Islet precursor cell (in vitro differentiated cells): ENCODE measurements around the gene IER3.

ENCODE experiments used
- DNase-seq: peaks from one replicate; pipeline ENCODE4 v3.0.0-alpha.2; 2018

The IER3 gene

GRCh38 chr6:30744054-30744805 is at the start of gene IER3:
Gene IER3 (minus strand): TSS chr6:30744547. CDS start chr6:30744518, 29 bp downstream.
- DNase-seq: peak; percentile 97

GRCh38 chr6:30793521-30794194 is 49.3 kb upstream of the IER3 start:
- DNase-seq: no peak

- DNase-seq: no peak
These were observed 48.4 kb upstream of the IER3 start for GRCh38 chr6:30792786-30793185.

GRCh38 chr6:30790724-30791383 is 46.5 kb upstream of the IER3 start:
- DNase-seq: no peak

GRCh38 chr6:30789606-30790005 is 45.3 kb upstream of the IER3 start:
- no peak for DNase-seq

GRCh38 chr6:30787954-30788353 is 43.6 kb upstream of the IER3 start:
- DNase-seq: no peak

- no peak for DNase-seq
These were observed 38.2 kb upstream of the IER3 start for GRCh38 chr6:30782425-30783014.

- peak; percentile 75 for DNase-seq
These were observed 37.5 kb upstream of the IER3 start for GRCh38 chr6:30781743-30782424.

GRCh38 chr6:30781395-30781742 is 37.0 kb upstream of the IER3 start:
- no peak for DNase-seq

- no peak for DNase-seq
These were observed 36.2 kb upstream of the IER3 start for GRCh38 chr6:30780642-30780920.

- DNase-seq: peak; percentile 74
These were observed 35.7 kb upstream of the IER3 start for GRCh38 chr6:30779850-30780641.

- DNase-seq: no peak
These were observed 33.8 kb upstream of the IER3 start for GRCh38 chr6:30778001-30778635.

- DNase-seq: no peak
These were observed 32.8 kb upstream of the IER3 start for GRCh38 chr6:30777155-30777485.

- DNase-seq: no peak
These were observed 32.2 kb upstream of the IER3 start for GRCh38 chr6:30776390-30777154.

GRCh38 chr6:30775104-30775503 is 30.8 kb upstream of the IER3 start:
- no peak for DNase-seq

- no peak for DNase-seq
These were observed 30.4 kb upstream of the IER3 start for GRCh38 chr6:30774701-30775100.

GRCh38 chr6:30770592-30770991 is 26.2 kb upstream of the IER3 start:
- no peak for DNase-seq

- no peak for DNase-seq
These were observed 25.6 kb upstream of the IER3 start for GRCh38 chr6:30769853-30770524.

GRCh38 chr6:30769088-30769852 is 24.9 kb upstream of the IER3 start:
- DNase-seq: peak; percentile 98

- DNase-seq: peak; percentile 65
These were observed 24.3 kb upstream of the IER3 start for GRCh38 chr6:30768634-30769087.
